Ovary (tissue), 3 donors: Measurements from ENCODE around the gene RERE.

Experiments
- EP300 ChIP-seq: sonication (generic); formaldehyde crosslinking; IDR thresholded peaks from one replicate; pipeline ENCODE4 v1.6.1; 2017; ENCODE audit warnings: antibody characterized with exemption
- POLR2A ChIP-seq: fragments of 450-650 bp; IDR thresholded peaks from one replicate; pipeline ENCODE4 v1.6.1; 2017; ENCODE audit warnings: antibody characterized with exemption, mild to moderate bottlenecking, moderate library complexity
- TF ChIP-seq, protein P1 (sequence below), 3 donors: fragments of 450-650 bp in 2 of 3; fragments of 200-600 bp in 1 of 3; IDR thresholded peaks; one replicate each; pipeline versions ENCODE4 v1.5.1 to v1.8.0; 2016 to 2022; ENCODE audit warnings: antibody characterized with exemption in 3 of 3, mild to moderate bottlenecking in 1 of 3
- donor health status: DM: no; HTN: no; CAD: no.

DNA sequence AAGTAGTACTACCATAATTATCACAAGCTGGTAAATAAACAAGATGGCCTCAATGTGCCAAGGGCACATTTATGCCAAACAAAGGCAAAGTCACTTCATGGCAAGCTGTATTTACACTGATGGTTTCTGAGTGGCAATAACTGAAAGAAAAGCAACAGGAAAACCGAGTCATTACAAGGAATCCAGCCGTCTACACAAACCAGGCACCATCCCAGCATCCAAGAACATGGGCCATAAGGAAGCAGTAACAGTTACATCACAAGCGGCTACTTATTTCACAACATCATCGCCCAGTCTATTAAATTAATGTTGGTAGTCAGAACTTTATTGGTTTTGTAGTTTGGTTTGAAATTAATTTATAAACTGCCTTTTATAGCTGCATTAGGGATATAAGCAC, 214.2 kb downstream of the RERE start:
- TF ChIP-seq, protein P1, sequence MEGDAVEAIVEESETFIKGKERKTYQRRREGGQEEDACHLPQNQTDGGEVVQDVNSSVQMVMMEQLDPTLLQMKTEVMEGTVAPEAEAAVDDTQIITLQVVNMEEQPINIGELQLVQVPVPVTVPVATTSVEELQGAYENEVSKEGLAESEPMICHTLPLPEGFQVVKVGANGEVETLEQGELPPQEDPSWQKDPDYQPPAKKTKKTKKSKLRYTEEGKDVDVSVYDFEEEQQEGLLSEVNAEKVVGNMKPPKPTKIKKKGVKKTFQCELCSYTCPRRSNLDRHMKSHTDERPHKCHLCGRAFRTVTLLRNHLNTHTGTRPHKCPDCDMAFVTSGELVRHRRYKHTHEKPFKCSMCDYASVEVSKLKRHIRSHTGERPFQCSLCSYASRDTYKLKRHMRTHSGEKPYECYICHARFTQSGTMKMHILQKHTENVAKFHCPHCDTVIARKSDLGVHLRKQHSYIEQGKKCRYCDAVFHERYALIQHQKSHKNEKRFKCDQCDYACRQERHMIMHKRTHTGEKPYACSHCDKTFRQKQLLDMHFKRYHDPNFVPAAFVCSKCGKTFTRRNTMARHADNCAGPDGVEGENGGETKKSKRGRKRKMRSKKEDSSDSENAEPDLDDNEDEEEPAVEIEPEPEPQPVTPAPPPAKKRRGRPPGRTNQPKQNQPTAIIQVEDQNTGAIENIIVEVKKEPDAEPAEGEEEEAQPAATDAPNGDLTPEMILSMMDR (IDR thresholded peaks at IDR 0.05), result no peak
- TF ChIP-seq EP300 (no peak), POLR2A (no peak)
